K562 (cell line): Measurements from ENCODE around the gene CMTR2. TPM values are rescaled to one million over a fixed set of nuclear protein-coding genes. Genes with fewer than 3 reads are reported as not detected.

Experiments used
- ATAC-seq: fragments of 200-7000 bp; cut with Tn5 transposase; 3 replicates; pipeline ENCODE4 v1.9.1; 2020; ENCODE audit warnings: moderate library complexity
- BruUV-seq: library from RNA; stranded (reverse); fragments of 400-500 nt; replicated peaks from 2 replicates; lab custom pipeline; 2021; lab: Mats Ljungman, UMichigan
- CTCF ChIA-PET: fragments of 300-600 bp; formaldehyde crosslinking; extraction: SDS; loops from one replicate; lab custom pipeline; 2021; ENCODE audit warnings: low intra/inter-chr PET ratio; lab: Yijun Ruan, JAX
- POLR2A ChIA-PET: fragments of 300-600, 350-650 bp; sonication (Branson Sonifier 250); formaldehyde crosslinking; extraction: SDS; loops from one replicate; lab custom pipeline; 2021; ENCODE audit warnings: antibody characterized with exemption, inconsistent platforms; lab: Yijun Ruan, JAX
- DNase-seq, 4 experiments: peaks; one replicate each; pipeline versions ENCODE4 v3.0.0 to v3.0.0-alpha.2; 2011 to 2018; ENCODE audit warnings: low spot score in 3 of 4, mixed read lengths in 3 of 4; ENCODE audit errors: extremely low read depth in 1 of 4
- FAIRE-seq: peaks from 2 replicates; lab custom pipeline; 2011; peaks lifted over from hg19 to GRCh38; lab: Jason Lieb, UNC
- H2AFZ ChIP-seq: 2 replicates; pipeline ENCODE4 v1.6.0; 2011; ENCODE audit warnings: low read depth, low read length, control low read depth, inconsistent platforms
- H3K27ac ChIP-seq: fragments of 200-600 bp; 3 replicates; pipeline ENCODE4 v1.8.0; 2011; ENCODE audit warnings: low read depth, mild to moderate bottlenecking, control low read depth, inconsistent platforms, low read length, moderate library complexity, mixed read lengths; ENCODE audit errors: extremely low read depth
- H3K27me3 ChIP-seq, 2 experiments: fragments of 300-600 bp in 1 of 2; 2 replicates in 1 of 2; 3 replicates in 1 of 2; pipeline versions ENCODE4 v1.6.0 to v1.8.0; 2011; ENCODE audit warnings: inconsistent platforms in 2 of 2, low read length in 2 of 2, mild to moderate bottlenecking in 1 of 2, mixed read lengths in 1 of 2, moderate library complexity in 1 of 2; ENCODE audit not compliant: control insufficient read depth in 2 of 2, insufficient read depth in 2 of 2
- H3K36me3 ChIP-seq: fragments of 300-600 bp; 3 replicates; pipeline ENCODE4 v1.8.0; 2011; ENCODE audit warnings: mild to moderate bottlenecking, low read length, inconsistent platforms; ENCODE audit not compliant: control insufficient read depth, insufficient read depth
- H3K4me1 ChIP-seq, 2 experiments: fragments of 200-600 bp in 1 of 2; replicated peaks in 1 of 2; 2 replicates in 1 of 2; 3 replicates in 1 of 2; pipeline versions ENCODE4 v1.5.1 to v1.8.0; 2011; ENCODE audit warnings: inconsistent platforms in 2 of 2, low read length in 2 of 2, mild to moderate bottlenecking in 1 of 2, mixed read lengths in 1 of 2, moderate library complexity in 1 of 2; ENCODE audit not compliant: control insufficient read depth in 2 of 2, insufficient read depth in 2 of 2
- H3K4me2 ChIP-seq: 2 replicates; pipeline ENCODE4 v1.6.1; 2011; ENCODE audit warnings: low read length, control low read depth, inconsistent platforms, mixed read lengths; ENCODE audit not compliant: insufficient read depth
- H3K4me3 ChIP-seq: fragments of 200-600 bp; sonication (generic), shearing (Covaris generic); 2 replicates; pipeline ENCODE4 v1.5.1; 2016; ENCODE audit warnings: control low read depth, inconsistent platforms
- H3K79me2 ChIP-seq: fragments of 200-600 bp; 3 replicates; pipeline ENCODE4 v1.8.0; 2011; ENCODE audit warnings: low read length, inconsistent platforms; ENCODE audit not compliant: control insufficient read depth, insufficient read depth
- H3K9ac ChIP-seq, 2 experiments: 2 replicates each; pipeline versions ENCODE4 v1.6.0 to v1.6.1; 2011; ENCODE audit warnings: low read depth in 2 of 2, low read length in 2 of 2, control low read depth in 1 of 2, inconsistent platforms in 1 of 2, mild to moderate bottlenecking in 1 of 2, mixed read lengths in 1 of 2; ENCODE audit not compliant: insufficient read depth in 1 of 2
- H3K9me1 ChIP-seq: one replicate; pipeline ENCODE4 v1.6.0; 2011; ENCODE audit warnings: inconsistent platforms, mild to moderate bottlenecking, low read length, moderate library complexity; ENCODE audit not compliant: control insufficient read depth, insufficient read depth
- H3K9me3 ChIP-seq: replicated peaks from 2 replicates; pipeline ENCODE4 v1.5.1; 2011; ENCODE audit warnings: low read depth, low read length, inconsistent platforms; ENCODE audit not compliant: control insufficient read depth, insufficient read depth
- H4K20me1 ChIP-seq: replicated peaks from 2 replicates; pipeline ENCODE4 v1.6.1; 2011; ENCODE audit warnings: low read length, inconsistent platforms, mixed read lengths; ENCODE audit not compliant: control insufficient read depth, insufficient read depth
- ATF4 ChIP-seq: fragments of 450-650 bp; formaldehyde crosslinking; IDR thresholded peaks from 2 replicates; pipeline ENCODE4 v1.4.0; 2022; ENCODE audit warnings: mild to moderate bottlenecking, moderate library complexity
- FIP1L1 ChIP-seq: fragments of 200-400 bp; formaldehyde crosslinking; IDR thresholded peaks from 2 replicates; pipeline ENCODE4 v1.6.1; 2018; ENCODE audit warnings: mild to moderate bottlenecking, low read depth, low read length; ENCODE audit not compliant: poor library complexity, severe bottlenecking
- IRF2 ChIP-seq: sonication (generic); formaldehyde crosslinking; IDR thresholded peaks from 2 replicates; pipeline ENCODE4 v1.8.1; 2022; ENCODE audit warnings: mild to moderate bottlenecking, missing genetic modification reagents
- KLF10 ChIP-seq: fragments of 250-450 bp; sonication (Bioruptor Pico); IDR thresholded peaks from 2 replicates; pipeline ENCODE4 v1.6.1; 2021; ENCODE audit warnings: matching md5 sums
- NBN ChIP-seq: fragments of 450-650 bp; IDR thresholded peaks from 2 replicates; pipeline ENCODE4 v1.6.1; 2016; ENCODE audit warnings: low read depth, mild to moderate bottlenecking
- PRMT5 ChIP-seq: sonication (generic); formaldehyde crosslinking; IDR thresholded peaks from 2 replicates; pipeline ENCODE4 v1.5.0; 2020; ENCODE audit warnings: missing genetic modification reagents
- SMARCE1 ChIP-seq: fragments of 450-650 bp; IDR thresholded peaks from 2 replicates; pipeline ENCODE4 v1.7.1; 2016; ENCODE audit warnings: mild to moderate bottlenecking
- TRIM24 ChIP-seq, 2 experiments: fragments of 450-650 bp; IDR thresholded peaks; 2 replicates each; pipeline ENCODE4 v1.6.1; 2016
- ZFPM2 ChIP-seq: fragments of 250-450 bp; sonication (Bioruptor Pico); IDR thresholded peaks from 2 replicates; pipeline ENCODE4 v1.5.1; 2022; ENCODE audit warnings: mild to moderate bottlenecking
- ZNF507 ChIP-seq: conservative IDR thresholded peaks from 2 replicates; pipeline ENCODE4 v1.6.1; 2017; ENCODE audit warnings: missing genetic modification characterization, missing compliant biosample characterization
- WGBS: fragments of 100-300 bp; shearing (Covaris generic); methylation state at CpG from one replicate; pipeline ENCODE4 v1.1.6; 2016; ENCODE audit warnings: low coverage, mixed read lengths; ENCODE audit not compliant: insufficient coverage; ENCODE audit errors: missing lambda C conversion rate; 5-methylcytosine and 5-hydroxymethylcytosine counted together
- in situ Hi-C: fragments of 300-500 bp; cut with MboI; formaldehyde crosslinking; loops from 4 replicates; pipeline ENCODE4 v1.15.0; 2018; ENCODE audit warnings: inconsistent platforms, mixed read lengths
- intact Hi-C: fragments of 100-400 bp; cut with micrococcal nuclease; formaldehyde crosslinking; loops from 2 replicates; pipeline ENCODE4 v1.14.2; 2022
- polyA plus RNA-seq, 8 experiments: library from polyadenylated mRNA; depleted of rRNA in 4 of 8; stranded (reverse) in 5 of 8; unstranded in 3 of 8; fragments of >200 nt; fragmentation: Nextera tagmentation in 2 of 8; fragmentation: Illumina TruSeq in 1 of 8; extraction: Ambion mirVana in 2 of 8; extraction: Trizol in 1 of 8; gene quantifications; 2 replicates each; pipeline versions ENCODE4 v1.2.1 to v1.2.3, GENCODE V29; 2011 to 2014; ENCODE audit warnings: inconsistent platforms in 1 of 8, missing spikeins in 1 of 8
- total RNA-seq, 7 experiments: library from RNA; depleted of rRNA in 6 of 7; stranded (reverse); fragments of >200 nt in 6 of 7; fragmentation: Illumina TruSeq in 2 of 7; extraction: Trizol in 2 of 7; gene quantifications; 2 replicates each; pipeline versions ENCODE4 v1.2.1 to v1.2.3, GENCODE V29; 2011 to 2021; ENCODE audit warnings: low replicate concordance in 1 of 7
- TF ChIP-seq, protein P1 (sequence below): fragments of 450-650 bp; IDR thresholded peaks from 2 replicates; pipeline ENCODE4 v1.7.0; 2016; ENCODE audit warnings: borderline replicate concordance
- TF ChIP-seq, protein P2 (sequence below): fragments of 250-450 bp; sonication (Bioruptor Pico); IDR thresholded peaks from 2 replicates; pipeline ENCODE4 v1.5.0; 2021; ENCODE audit warnings: mild to moderate bottlenecking, borderline replicate concordance
- TF ChIP-seq, protein P3 (sequence below): sonication (generic); formaldehyde crosslinking; IDR thresholded peaks from 2 replicates; pipeline ENCODE4 v1.8.1; 2023; ENCODE audit warnings: mild to moderate bottlenecking, missing genetic modification reagents

Gene CMTR2
- total and polyA plus RNA-seq, 9 of the 15 experiments (the other 6 are each of a cell fraction or from before 2014, with no cell fraction given) = 4.6 to 24.8 (median 12.7) TPM

DNA sequence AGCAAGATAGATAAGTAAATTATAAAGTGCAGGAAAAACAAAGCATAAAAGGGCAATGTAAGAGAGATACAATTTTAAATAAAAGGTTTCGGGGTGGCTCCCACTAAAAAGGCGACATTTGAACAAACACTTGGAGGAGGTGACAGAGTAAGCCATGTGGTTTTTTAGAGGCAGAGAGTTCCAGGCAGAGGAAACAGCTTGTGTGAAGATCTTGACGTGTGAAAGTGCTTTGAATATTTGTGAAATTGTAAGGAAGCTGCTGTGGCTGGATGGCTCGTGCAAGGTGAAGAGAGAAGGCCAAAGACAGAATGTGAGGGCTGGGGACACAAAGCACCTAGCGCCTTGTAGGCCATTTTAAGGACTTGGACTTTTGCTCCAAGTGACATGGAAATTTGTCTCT is 30.1 kb downstream of the CMTR2 start:
- H3K4me2 ChIP-seq = no peak overlapping the region
- no peaks in the 10 kb centered on the region for H4K20me1 ChIP-seq
- TF ChIP-seq ZFPM2 (CRISPR knock-in tag) = no peak
- no peak for TF ChIP-seq PRMT5 (CRISPR knock-in tag)
- no peak for TF ChIP-seq IRF2 (CRISPR knock-in tag)
- TF ChIP-seq, protein P1, sequence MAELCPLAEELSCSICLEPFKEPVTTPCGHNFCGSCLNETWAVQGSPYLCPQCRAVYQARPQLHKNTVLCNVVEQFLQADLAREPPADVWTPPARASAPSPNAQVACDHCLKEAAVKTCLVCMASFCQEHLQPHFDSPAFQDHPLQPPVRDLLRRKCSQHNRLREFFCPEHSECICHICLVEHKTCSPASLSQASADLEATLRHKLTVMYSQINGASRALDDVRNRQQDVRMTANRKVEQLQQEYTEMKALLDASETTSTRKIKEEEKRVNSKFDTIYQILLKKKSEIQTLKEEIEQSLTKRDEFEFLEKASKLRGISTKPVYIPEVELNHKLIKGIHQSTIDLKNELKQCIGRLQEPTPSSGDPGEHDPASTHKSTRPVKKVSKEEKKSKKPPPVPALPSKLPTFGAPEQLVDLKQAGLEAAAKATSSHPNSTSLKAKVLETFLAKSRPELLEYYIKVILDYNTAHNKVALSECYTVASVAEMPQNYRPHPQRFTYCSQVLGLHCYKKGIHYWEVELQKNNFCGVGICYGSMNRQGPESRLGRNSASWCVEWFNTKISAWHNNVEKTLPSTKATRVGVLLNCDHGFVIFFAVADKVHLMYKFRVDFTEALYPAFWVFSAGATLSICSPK = no peak
- TF ChIP-seq ATF4 (CRISPR knock-in tag) = no peak
- no peak for TF ChIP-seq NBN
- no peak for TF ChIP-seq SMARCE1
- TF ChIP-seq FIP1L1 = no peak
- TF ChIP-seq KLF10 (CRISPR knock-in tag) = no peak
- TF ChIP-seq, protein P2, sequence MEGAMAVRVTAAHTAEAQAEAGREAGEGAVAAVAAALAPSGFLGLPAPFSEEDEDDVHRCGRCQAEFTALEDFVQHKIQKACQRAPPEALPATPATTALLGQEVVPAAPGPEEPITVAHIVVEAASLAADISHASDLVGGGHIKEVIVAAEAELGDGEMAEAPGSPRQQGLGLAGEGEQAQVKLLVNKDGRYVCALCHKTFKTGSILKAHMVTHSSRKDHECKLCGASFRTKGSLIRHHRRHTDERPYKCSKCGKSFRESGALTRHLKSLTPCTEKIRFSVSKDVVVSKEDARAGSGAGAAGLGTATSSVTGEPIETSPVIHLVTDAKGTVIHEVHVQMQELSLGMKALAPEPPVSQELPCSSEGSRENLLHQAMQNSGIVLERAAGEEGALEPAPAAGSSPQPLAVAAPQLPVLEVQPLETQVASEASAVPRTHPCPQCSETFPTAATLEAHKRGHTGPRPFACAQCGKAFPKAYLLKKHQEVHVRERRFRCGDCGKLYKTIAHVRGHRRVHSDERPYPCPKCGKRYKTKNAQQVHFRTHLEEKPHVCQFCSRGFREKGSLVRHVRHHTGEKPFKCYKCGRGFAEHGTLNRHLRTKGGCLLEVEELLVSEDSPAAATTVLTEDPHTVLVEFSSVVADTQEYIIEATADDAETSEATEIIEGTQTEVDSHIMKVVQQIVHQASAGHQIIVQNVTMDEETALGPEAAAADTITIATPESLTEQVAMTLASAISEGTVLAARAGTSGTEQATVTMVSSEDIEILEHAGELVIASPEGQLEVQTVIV (CRISPR knock-in tag) = no peak
- no peak for TF ChIP-seq TRIM24 (IDR thresholded peaks at IDR 0.05)
- no peak for TF ChIP-seq ZNF507
- TF ChIP-seq, protein P3, sequence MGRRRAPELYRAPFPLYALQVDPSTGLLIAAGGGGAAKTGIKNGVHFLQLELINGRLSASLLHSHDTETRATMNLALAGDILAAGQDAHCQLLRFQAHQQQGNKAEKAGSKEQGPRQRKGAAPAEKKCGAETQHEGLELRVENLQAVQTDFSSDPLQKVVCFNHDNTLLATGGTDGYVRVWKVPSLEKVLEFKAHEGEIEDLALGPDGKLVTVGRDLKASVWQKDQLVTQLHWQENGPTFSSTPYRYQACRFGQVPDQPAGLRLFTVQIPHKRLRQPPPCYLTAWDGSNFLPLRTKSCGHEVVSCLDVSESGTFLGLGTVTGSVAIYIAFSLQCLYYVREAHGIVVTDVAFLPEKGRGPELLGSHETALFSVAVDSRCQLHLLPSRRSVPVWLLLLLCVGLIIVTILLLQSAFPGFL = no peak
- no peak for FAIRE-seq
- intact Hi-C loops = no loop called here
- H3K79me2 ChIP-seq = no peaks in the 10 kb centered on the region
- H3K27ac ChIP-seq = no peak overlapping the region
- no peak overlapping the region for H3K4me3 ChIP-seq
- BruUV-seq = no TSS peak
- 0% methylated on average over 5 of the region's 5 CpGs for WGBS
- in situ Hi-C loops = no loop called here
- H3K36me3 ChIP-seq = no peaks in the 10 kb centered on the region
- no peaks in the 10 kb centered on the region for H3K9me1 ChIP-seq
- H3K4me1 ChIP-seq = no peaks in the 10 kb centered on the region
- ChIA-PET CTCF (no interaction called here), POLR2A (no interaction called here)
- no peak overlapping the region for H3K9ac ChIP-seq
- DNase-seq = no peak
- H2AFZ ChIP-seq = no peak overlapping the region
- no peaks in the 10 kb centered on the region for H3K9me3 ChIP-seq
- peaks cover 3 to 10% of the 10 kb centered on the region in 2 experiments; a peak in 1 of 5 replicates for H3K27me3 ChIP-seq
- no peak for ATAC-seq
